CD8-positive, alpha-beta memory T cell (primary cell): ENCODE results near the gene LANCL3. TPM values are rescaled to one million over a fixed set of nuclear protein-coding genes. Genes with fewer than 3 reads are reported as not detected.
"Not testable (repeated sequence)": the region's sequence is repeated elsewhere in the genome, so short reads cannot be mapped to it uniquely, and the experiment has no call there.

Source experiments
- CTCF ChIA-PET: fragments of 350-600 bp; sonication (Branson Sonifier 250); formaldehyde crosslinking; loops from one replicate; lab custom pipeline; 2021; ENCODE audit warnings: antibody characterized with exemption; lab: Charles Lee
- POLR2A ChIA-PET: fragments of 350-600 bp; sonication (Branson Sonifier 250); formaldehyde crosslinking; loops from one replicate; lab custom pipeline; 2021; ENCODE audit warnings: antibody characterized with exemption; lab: Charles Lee
- DNase-seq, 5 donors: peaks; one replicate each; pipeline versions ENCODE4 v3.0.0 to v3.0.0-alpha.2; 2020 to 2022; ENCODE audit warnings: mixed read lengths in 1 of 5
- H3K27ac ChIP-seq: one replicate; pipeline ENCODE4 v1.7.0; 2013; ENCODE audit warnings: low read depth, mild to moderate bottlenecking, low read length, moderate library complexity
- H3K27me3 ChIP-seq: 2 replicates; pipeline ENCODE4 v1.7.0; 2013; ENCODE audit warnings: low read length, mild to moderate bottlenecking; ENCODE audit not compliant: insufficient read depth, poor library complexity, severe bottlenecking
- H3K36me3 ChIP-seq: 2 replicates; pipeline ENCODE4 v1.7.0; 2013; ENCODE audit warnings: mild to moderate bottlenecking, low read length, moderate library complexity; ENCODE audit not compliant: insufficient read depth
- H3K4me1 ChIP-seq: 2 replicates; pipeline ENCODE4 v1.7.0; 2013; ENCODE audit warnings: mild to moderate bottlenecking, low read length, moderate library complexity; ENCODE audit not compliant: insufficient read depth
- H3K4me3 ChIP-seq: 2 replicates; pipeline ENCODE4 v1.7.0; 2013; ENCODE audit warnings: mild to moderate bottlenecking, low read length
- H3K9me3 ChIP-seq: 2 replicates; pipeline ENCODE4 v1.7.0; 2013; ENCODE audit warnings: mild to moderate bottlenecking, low read length
- H3K27ac Mint-ChIP-seq, 8 donors: one replicate each; pipeline ENCODE4 v1.8.0; 2020 to 2021; ENCODE audit warnings: mixed read lengths in 8 of 8, mild to moderate bottlenecking in 6 of 8, inconsistent platforms in 3 of 8, moderate library complexity in 3 of 8
- H3K27me3 Mint-ChIP-seq, 2 donors: one replicate each; pipeline ENCODE4 v1.8.0; 2020 to 2021; ENCODE audit warnings: mixed read lengths in 2 of 2, mild to moderate bottlenecking in 1 of 2, moderate library complexity in 1 of 2
- H3K36me3 Mint-ChIP-seq, 3 donors: one replicate each; pipeline ENCODE4 v1.8.0; 2020 to 2021; ENCODE audit warnings: mixed read lengths in 3 of 3, inconsistent platforms in 1 of 3, mild to moderate bottlenecking in 1 of 3
- H3K4me1 Mint-ChIP-seq, 3 donors: one replicate each; pipeline ENCODE4 v1.8.0; 2020 to 2021; ENCODE audit warnings: mixed read lengths in 3 of 3, inconsistent platforms in 1 of 3, mild to moderate bottlenecking in 1 of 3
- H3K4me3 Mint-ChIP-seq, 7 donors: one replicate each; pipeline ENCODE4 v1.8.0; 2020 to 2021; ENCODE audit warnings: mixed read lengths in 7 of 7, mild to moderate bottlenecking in 6 of 7, moderate library complexity in 4 of 7, inconsistent platforms in 2 of 7
- H3K9me3 Mint-ChIP-seq, 5 donors: one replicate each; pipeline ENCODE4 v1.8.0; 2020 to 2022; ENCODE audit warnings: mixed read lengths in 5 of 5, mild to moderate bottlenecking in 3 of 5, moderate library complexity in 2 of 5, inconsistent platforms in 1 of 5
- polyA plus RNA-seq: library from polyadenylated mRNA; unstranded; fragments of 300-500 nt; fragmentation: Illumina TruSeq; gene quantifications from one replicate; pipeline ENCODE4 v1.2.3, GENCODE V29; 2021
- total RNA-seq, 2 experiments: library from RNA; stranded (reverse); gene quantifications; one replicate each; pipeline ENCODE4 v1.2.3, GENCODE V29; 2021

LANCL3 gene
- total RNA-seq (under 1 TPM; 0.48 to 0.49 TPM), polyA plus RNA-seq (0.37 TPM)

DNA sequence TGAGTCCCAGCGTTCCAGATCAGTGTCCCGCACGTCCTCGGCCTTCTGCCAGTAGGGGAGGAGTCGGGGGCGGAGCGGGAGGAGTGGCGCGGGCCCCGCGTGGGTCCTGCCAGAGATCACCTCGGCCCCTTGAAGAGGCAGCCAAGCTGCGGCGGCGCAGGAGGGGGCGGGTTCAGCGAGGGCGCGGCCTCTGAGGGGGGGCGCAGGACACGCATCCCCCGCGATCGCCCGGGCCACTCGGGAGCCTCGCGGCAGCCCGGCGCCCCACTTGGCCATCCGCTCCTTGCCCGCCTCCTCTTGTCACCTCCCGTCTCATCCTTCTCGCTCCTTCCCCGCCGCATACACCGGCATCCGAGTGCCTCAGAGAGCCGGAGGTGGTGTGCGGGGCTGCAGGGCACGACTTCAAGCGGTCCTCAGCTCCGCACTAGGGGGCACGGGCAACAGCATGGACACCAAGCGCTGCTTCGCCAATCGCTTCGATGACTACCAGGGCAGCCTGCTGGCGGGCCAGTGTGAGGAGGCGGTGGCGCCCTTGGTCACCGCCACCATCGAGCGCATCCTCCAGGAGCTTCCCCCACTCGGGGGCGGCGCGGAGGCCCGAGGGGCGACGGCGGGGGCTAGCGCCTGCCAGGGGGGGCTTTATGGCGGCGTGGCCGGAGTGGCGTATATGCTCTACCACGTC, at the start of gene LANCL3:
Gene LANCL3 (plus strand): TSS at position 236 of the 682 bp plus-strand sequence. CDS start 210 bp downstream, at position 446.
- H3K4me3 Mint-ChIP-seq = peak within 1 kb of the TSS; percentile 62 to 98 (median 84)
- H3K27ac Mint-ChIP-seq = peak within 1 kb of the TSS in 5 of 8 donors; percentile 22 to 81 (median 59)
- H3K9me3 ChIP-seq, H3K27ac ChIP-seq, H3K9me3 Mint-ChIP-seq, H3K4me1 ChIP-seq, POLR2A ChIA-PET, H3K27me3 ChIP-seq, CTCF ChIA-PET, H3K36me3 ChIP-seq, H3K36me3 Mint-ChIP-seq: not testable (repeated sequence)
- H3K4me3 ChIP-seq = peak within 1 kb of the TSS; percentile 37
- H3K4me1 Mint-ChIP-seq = peaks cover 8 to 21% (median 9%) of the 10 kb centered on the region in 3 donors
- DNase-seq = peak in 4 of 5 donors; percentile 3 to 55 (median 29)
- peaks cover 7 to 11% of the 10 kb centered on the region in 2 donors for H3K27me3 Mint-ChIP-seq

DNA sequence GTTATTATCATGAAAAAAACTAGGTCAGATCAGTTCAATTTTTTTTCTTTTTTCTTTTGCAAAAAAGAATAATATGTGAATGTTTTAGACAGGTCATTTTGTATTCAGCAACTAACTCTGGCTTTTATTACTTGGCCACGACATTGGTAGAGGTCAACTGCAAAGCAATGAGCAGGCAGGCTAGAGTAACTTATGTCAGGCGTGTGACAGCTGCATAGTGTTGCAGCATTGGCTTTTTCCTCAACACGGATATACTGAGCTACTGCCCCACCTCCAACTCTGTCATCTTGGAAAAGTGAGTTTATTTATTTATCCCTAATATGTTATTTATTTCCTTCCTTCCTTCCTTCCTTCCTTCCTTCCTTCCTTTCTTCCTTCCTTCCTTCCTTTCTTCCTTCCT, 47.8 kb upstream of the LANCL3 start:
- H3K4me1 Mint-ChIP-seq, H3K27me3 Mint-ChIP-seq, H3K27ac ChIP-seq, H3K4me3 Mint-ChIP-seq, H3K9me3 Mint-ChIP-seq, H3K27me3 ChIP-seq, H3K36me3 Mint-ChIP-seq, H3K4me3 ChIP-seq, H3K36me3 ChIP-seq, DNase-seq, H3K4me1 ChIP-seq, POLR2A ChIA-PET, CTCF ChIA-PET, H3K9me3 ChIP-seq, H3K27ac Mint-ChIP-seq: not testable (repeated sequence)

DNA sequence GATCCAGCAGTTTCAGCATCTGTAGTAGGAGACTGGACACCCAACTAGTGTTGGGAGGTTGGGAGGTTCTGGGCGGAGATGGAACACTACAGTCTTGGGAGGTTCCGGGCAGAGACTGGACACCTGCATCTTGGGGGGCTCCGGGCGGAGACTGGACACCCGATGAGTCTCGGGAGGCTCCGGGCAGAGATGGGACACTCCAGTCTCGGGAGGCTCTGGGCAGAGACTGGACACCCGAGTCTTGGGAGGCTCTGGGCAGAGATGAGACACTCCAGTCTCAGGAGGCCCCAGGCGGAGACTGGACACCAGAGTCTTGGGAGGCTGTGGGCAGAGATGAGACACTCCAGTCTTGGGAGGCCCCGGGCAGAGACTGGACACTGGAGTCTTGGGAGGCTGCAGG, 29.5 kb upstream of the LANCL3 start:
- no peaks in the 10 kb centered on the region for H3K36me3 ChIP-seq
- no peaks in the 10 kb centered on the region for H3K9me3 ChIP-seq
- no peaks in the 10 kb centered on the region for H3K27me3 ChIP-seq
- no peak overlapping the region for H3K4me3 ChIP-seq
- H3K4me1 ChIP-seq = no peaks in the 10 kb centered on the region
- no peaks in the 10 kb centered on the region for H3K36me3 Mint-ChIP-seq
- POLR2A ChIA-PET = no interaction called here
- H3K27ac Mint-ChIP-seq = no peak overlapping the region
- DNase-seq = no peak
- H3K27ac ChIP-seq = no peak overlapping the region
- peaks cover 7 to 11% of the 10 kb centered on the region in 2 donors for H3K27me3 Mint-ChIP-seq
- no peak overlapping the region for H3K4me3 Mint-ChIP-seq
- H3K9me3 Mint-ChIP-seq = peaks cover 0 to 6% (median 2%) of the 10 kb centered on the region in 5 donors
- H3K4me1 Mint-ChIP-seq = no peaks in the 10 kb centered on the region
- CTCF ChIA-PET = no interaction called here

DNA sequence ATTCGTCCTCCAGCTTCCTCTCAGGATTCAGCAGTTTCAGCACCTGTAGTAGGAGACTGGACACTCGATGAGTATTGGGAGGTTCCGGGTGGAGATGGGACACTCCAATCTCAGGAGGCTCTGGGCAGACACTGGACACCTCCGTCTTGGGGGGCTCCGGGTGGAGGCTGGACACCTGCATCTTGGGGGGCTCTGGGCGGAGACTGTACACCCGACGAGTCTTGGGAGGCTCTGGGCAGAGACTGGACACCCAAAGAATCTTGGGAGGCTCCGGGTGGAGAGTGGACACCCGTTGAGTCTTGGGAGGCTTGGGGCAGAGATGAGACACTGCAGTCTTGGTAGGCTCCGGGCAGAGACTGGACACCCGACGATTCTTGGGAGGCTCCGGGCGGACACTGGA, 28.7 kb upstream of the LANCL3 start:
- Mint-ChIP-seq H3K36me3 (no peaks in the 10 kb centered on the region), H3K27me3 (peaks cover 4 to 10% of the 10 kb centered on the region in 2 donors), H3K9me3 (peaks cover 0 to 6% (median 2%) of the 10 kb centered on the region in 5 donors), H3K4me3 (no peak overlapping the region), H3K27ac (no peak overlapping the region), H3K4me1 (no peaks in the 10 kb centered on the region)
- H3K4me1 ChIP-seq = no peaks in the 10 kb centered on the region
- no peak overlapping the region for H3K27ac ChIP-seq
- H3K4me3 ChIP-seq = no peak overlapping the region
- CTCF ChIA-PET = no interaction called here
- DNase-seq = no peak
- POLR2A ChIA-PET = no interaction called here
- H3K36me3 ChIP-seq = no peaks in the 10 kb centered on the region
- no peaks in the 10 kb centered on the region for H3K9me3 ChIP-seq
- no peaks in the 10 kb centered on the region for H3K27me3 ChIP-seq

DNA sequence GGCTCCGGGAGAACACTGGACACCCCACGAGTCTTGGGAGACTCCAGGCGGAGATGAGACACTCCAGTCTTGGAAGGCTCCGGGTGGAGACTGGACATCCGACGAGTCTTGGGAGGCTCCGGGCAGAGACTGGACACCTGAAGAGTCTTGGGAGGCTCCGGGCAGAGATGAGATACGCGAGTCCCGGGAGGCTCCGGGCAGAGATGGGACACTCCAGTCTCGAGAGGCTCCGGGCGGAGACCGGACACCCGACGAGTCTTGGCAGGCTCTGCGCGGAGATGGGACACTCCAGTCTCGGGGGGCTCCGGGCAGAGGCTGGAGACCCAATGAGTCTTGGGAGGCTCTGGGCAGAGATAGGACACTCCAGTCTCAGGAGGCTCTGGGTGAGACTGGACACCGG, 28.1 kb upstream of the LANCL3 start:
- Histone ChIP-seq H3K4me3 (no peak overlapping the region), H3K36me3 (no peaks in the 10 kb centered on the region), H3K27ac (no peak overlapping the region), H3K9me3 (no peaks in the 10 kb centered on the region), H3K27me3 (no peaks in the 10 kb centered on the region), H3K4me1 (no peaks in the 10 kb centered on the region)
- peaks cover 0 to 6% (median 2%) of the 10 kb centered on the region in 5 donors for H3K9me3 Mint-ChIP-seq
- H3K27me3 Mint-ChIP-seq = peaks cover 0 to 7% of the 10 kb centered on the region in 2 donors
- H3K4me1 Mint-ChIP-seq = no peaks in the 10 kb centered on the region
- no peak overlapping the region for H3K27ac Mint-ChIP-seq
- H3K4me3 Mint-ChIP-seq = no peak overlapping the region
- no peaks in the 10 kb centered on the region for H3K36me3 Mint-ChIP-seq
- DNase-seq = no peak
- POLR2A ChIA-PET = no interaction called here
- CTCF ChIA-PET = no interaction called here

DNA sequence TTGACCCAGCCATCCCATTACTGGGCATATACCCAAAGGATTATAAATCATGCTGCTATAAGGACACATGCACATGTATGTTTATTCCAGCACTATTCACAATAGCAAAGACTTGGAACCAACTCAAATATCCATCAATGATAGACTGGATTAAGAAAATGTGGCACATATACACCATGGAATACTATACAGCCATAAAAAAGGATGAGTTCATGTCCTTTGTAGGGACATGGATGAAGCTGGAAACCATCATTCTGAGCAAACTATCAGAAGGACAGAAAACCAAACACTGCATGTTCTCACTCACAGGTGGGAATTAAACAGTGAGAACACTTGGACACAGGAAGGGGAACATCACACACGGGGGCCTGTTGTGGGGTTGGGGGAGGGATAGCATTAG, 26.9 kb upstream of the LANCL3 start:
- H3K27ac ChIP-seq, H3K4me3 Mint-ChIP-seq, H3K4me1 Mint-ChIP-seq, H3K36me3 Mint-ChIP-seq, CTCF ChIA-PET, H3K36me3 ChIP-seq, DNase-seq, H3K4me3 ChIP-seq, H3K27ac Mint-ChIP-seq, POLR2A ChIA-PET, H3K27me3 ChIP-seq, H3K9me3 Mint-ChIP-seq, H3K27me3 Mint-ChIP-seq, H3K4me1 ChIP-seq, H3K9me3 ChIP-seq: not testable (repeated sequence)

DNA sequence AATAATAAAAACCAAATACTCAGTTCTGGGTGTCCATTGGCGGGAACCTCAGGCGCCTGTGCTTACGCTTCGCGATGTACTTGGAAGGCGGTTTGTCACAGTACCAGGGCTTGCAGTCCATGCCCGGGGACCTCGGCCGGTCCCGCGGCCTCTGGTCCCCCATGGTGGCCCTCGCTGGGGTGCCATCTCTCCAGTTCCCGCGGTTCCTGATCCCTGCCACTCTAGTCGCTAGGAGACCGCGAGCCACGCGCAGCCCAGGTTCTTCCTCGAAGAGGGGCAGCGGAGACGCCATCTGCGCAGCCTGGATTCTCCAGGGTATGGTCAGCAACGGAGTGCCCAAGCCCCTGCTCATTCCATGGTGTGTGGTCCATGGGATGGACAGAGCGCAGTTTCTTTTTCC, 26.4 kb upstream of the LANCL3 start:
- Histone ChIP-seq H3K27me3 (no peaks in the 10 kb centered on the region), H3K4me3 (no peak overlapping the region), H3K4me1 (no peaks in the 10 kb centered on the region), H3K36me3 (no peaks in the 10 kb centered on the region), H3K9me3 (no peaks in the 10 kb centered on the region), H3K27ac (no peak overlapping the region)
- peaks cover 0 to 7% of the 10 kb centered on the region in 2 donors for H3K27me3 Mint-ChIP-seq
- DNase-seq = no peak
- CTCF ChIA-PET = no interaction called here
- H3K9me3 Mint-ChIP-seq = peaks cover 0 to 6% (median 2%) of the 10 kb centered on the region in 5 donors
- no peak overlapping the region for H3K27ac Mint-ChIP-seq
- H3K36me3 Mint-ChIP-seq = no peaks in the 10 kb centered on the region
- H3K4me3 Mint-ChIP-seq = no peak overlapping the region
- H3K4me1 Mint-ChIP-seq = no peaks in the 10 kb centered on the region
- POLR2A ChIA-PET = no interaction called here

DNA sequence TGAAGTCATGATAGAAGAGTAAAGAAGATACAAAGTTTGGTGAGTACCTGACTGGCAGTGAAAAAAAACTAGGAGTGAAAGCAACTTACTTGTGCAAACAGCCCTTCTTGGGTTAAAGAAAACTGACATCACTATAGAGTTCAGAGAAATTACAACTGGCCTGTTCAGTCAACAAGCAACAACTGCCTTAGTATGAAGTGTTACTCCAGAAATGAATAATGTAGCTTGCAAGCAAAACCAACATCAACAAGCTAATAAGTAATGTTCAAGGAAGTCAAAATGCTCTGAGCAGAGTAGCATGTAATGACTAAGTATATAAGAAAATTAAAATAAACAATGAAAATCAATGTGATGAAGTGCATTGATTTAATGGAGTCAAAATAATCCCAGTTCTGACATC, 21.8 kb upstream of the LANCL3 start:
- POLR2A ChIA-PET, CTCF ChIA-PET, H3K27ac ChIP-seq: not testable (repeated sequence)

More for the DNA sequence above, 21.8 kb upstream of the LANCL3 start:
- not testable (repeated sequence) for H3K9me3 ChIP-seq, H3K4me1 ChIP-seq, H3K36me3 Mint-ChIP-seq, H3K27me3 ChIP-seq, H3K27ac Mint-ChIP-seq, H3K4me3 Mint-ChIP-seq, H3K4me3 ChIP-seq, H3K9me3 Mint-ChIP-seq, H3K27me3 Mint-ChIP-seq, H3K36me3 ChIP-seq, DNase-seq, H3K4me1 Mint-ChIP-seq
